Measurements from ENCODE around the gene LILRA5. TPM values are rescaled to one million over a fixed set of nuclear protein-coding genes. Genes with fewer than 3 reads are reported as not detected.
"Not testable (repeated sequence)": the region's sequence is repeated elsewhere in the genome, so short reads cannot be mapped to it uniquely, and the experiment has no call there.

LILRA5 gene
- total RNA-seq = 1.3 TPM
- long read RNA-seq, partial matches to known transcripts = 0 of 1 reads
- long read RNA-seq, other reads (novel, unspliced or antisense) = 0 of 1 reads

- DNase-seq = peak; percentile 73
- ATAC-seq (ENCODE audit: poor library complexity) = peak; percentile 75
- intact Hi-C loops (cut with DNase I) = no loop called here
These were observed at the start of gene LILRA5 for GRCh38 chr19:54312436-54313377. Gene LILRA5, minus strand, starts transcription at chr19:54313166. Its CDS starts 147 bp downstream, at chr19:54313019.

GRCh38 chr19:54361680-54362422, 48.9 kb upstream of the LILRA5 start:
- DNase-seq; ATAC-seq (ENCODE audit: poor library complexity); intact Hi-C loops (cut with DNase I): not testable (repeated sequence)

GRCh38 chr19:54359149-54359820, 46.3 kb upstream of the LILRA5 start:
- ATAC-seq (ENCODE audit: poor library complexity) = peak; percentile 49
- DNase-seq; intact Hi-C loops (cut with DNase I): not testable (repeated sequence)

GRCh38 chr19:54357381-54357780, 44.4 kb upstream of the LILRA5 start:
- intact Hi-C loops (cut with DNase I) = no loop called here
- DNase-seq (no peak), ATAC-seq (ENCODE audit: poor library complexity) (no peak)

- intact Hi-C loops (cut with DNase I) = no loop called here
- no peak for ATAC-seq (ENCODE audit: poor library complexity)
- DNase-seq = no peak
These were observed 43.6 kb upstream of the LILRA5 start for GRCh38 chr19:54356444-54357056.

- DNase-seq = no peak
- ATAC-seq (ENCODE audit: poor library complexity) = no peak
- intact Hi-C loops (cut with DNase I) = no loop called here
These were observed 42.7 kb upstream of the LILRA5 start for GRCh38 chr19:54355675-54356074.

GRCh38 chr19:54354761-54355160, 41.8 kb upstream of the LILRA5 start:
- intact Hi-C loops (cut with DNase I) = no loop called here
- no peak for ATAC-seq (ENCODE audit: poor library complexity)
- no peak for DNase-seq

GRCh38 chr19:54352546-54352945, 39.6 kb upstream of the LILRA5 start:
- intact Hi-C loops (cut with DNase I) = no loop called here
- ATAC-seq (ENCODE audit: poor library complexity) (no peak), DNase-seq (no peak)

GRCh38 chr19:54352041-54352440, 39.1 kb upstream of the LILRA5 start:
- ATAC-seq (ENCODE audit: poor library complexity) = no peak
- intact Hi-C loops (cut with DNase I) = no loop called here

GRCh38 chr19:54351474-54351873, 38.5 kb upstream of the LILRA5 start:
- intact Hi-C loops (cut with DNase I) = no loop called here
- DNase-seq (no peak), ATAC-seq (ENCODE audit: poor library complexity) (no peak)

More at GRCh38 chr19:54352041-54352440, 39.1 kb upstream of the LILRA5 start:
- DNase-seq = no peak

- peak; percentile 45 for ATAC-seq (ENCODE audit: poor library complexity)
- DNase-seq = no peak
- intact Hi-C loops (cut with DNase I) = no loop called here
These were observed 33.0 kb upstream of the LILRA5 start for GRCh38 chr19:54345938-54346386.

GRCh38 chr19:54343868-54344267, 30.9 kb upstream of the LILRA5 start:
- ATAC-seq (ENCODE audit: poor library complexity) = no peak
- DNase-seq = no peak
- intact Hi-C loops (cut with DNase I) = no loop called here

- intact Hi-C loops (cut with DNase I) = no loop called here
- DNase-seq (no peak), ATAC-seq (ENCODE audit: poor library complexity) (no peak)
These were observed 28.3 kb upstream of the LILRA5 start for GRCh38 chr19:54341295-54341694.

GRCh38 chr19:54339646-54340358, 26.8 kb upstream of the LILRA5 start:
- DNase-seq (no peak), ATAC-seq (ENCODE audit: poor library complexity) (peak; percentile 56)
- intact Hi-C loops (cut with DNase I) = no loop called here

GRCh38 chr19:54338521-54338920, 25.6 kb upstream of the LILRA5 start:
- ATAC-seq (ENCODE audit: poor library complexity) (no peak), DNase-seq (no peak)
- intact Hi-C loops (cut with DNase I) = no loop called here

GRCh38 chr19:54337858-54338230, 24.9 kb upstream of the LILRA5 start:
- intact Hi-C loops (cut with DNase I) = no loop called here
- DNase-seq (no peak), ATAC-seq (ENCODE audit: poor library complexity) (no peak)

GRCh38 chr19:54336893-54337857, 24.2 kb upstream of the LILRA5 start:
- DNase-seq (no peak), ATAC-seq (ENCODE audit: poor library complexity) (no peak)
- intact Hi-C loops (cut with DNase I) = no loop called here

All from Right ventricle myocardium superior (tissue), 1 donor.